Ramos (cell line): ENCODE measurements around the gene TPRG1L.

Experiments
- in situ Hi-C: fragments of 300-500 bp; cut with MboI; formaldehyde crosslinking; loops from one replicate; pipeline ENCODE4 v1.14.3; 2022; ENCODE audit warnings: low sequenced_read_pairs; ENCODE audit not compliant: unreplicated experiment

Gene TPRG1L

GRCh38 chr1:3672971-3673361, 48.2 kb downstream of the TPRG1L start:
- in situ Hi-C loops: loop anchor here (25.0 kb wide), 1 partner anchor 364 kb away; no protein-coding TSS in a partner anchor

DNA sequence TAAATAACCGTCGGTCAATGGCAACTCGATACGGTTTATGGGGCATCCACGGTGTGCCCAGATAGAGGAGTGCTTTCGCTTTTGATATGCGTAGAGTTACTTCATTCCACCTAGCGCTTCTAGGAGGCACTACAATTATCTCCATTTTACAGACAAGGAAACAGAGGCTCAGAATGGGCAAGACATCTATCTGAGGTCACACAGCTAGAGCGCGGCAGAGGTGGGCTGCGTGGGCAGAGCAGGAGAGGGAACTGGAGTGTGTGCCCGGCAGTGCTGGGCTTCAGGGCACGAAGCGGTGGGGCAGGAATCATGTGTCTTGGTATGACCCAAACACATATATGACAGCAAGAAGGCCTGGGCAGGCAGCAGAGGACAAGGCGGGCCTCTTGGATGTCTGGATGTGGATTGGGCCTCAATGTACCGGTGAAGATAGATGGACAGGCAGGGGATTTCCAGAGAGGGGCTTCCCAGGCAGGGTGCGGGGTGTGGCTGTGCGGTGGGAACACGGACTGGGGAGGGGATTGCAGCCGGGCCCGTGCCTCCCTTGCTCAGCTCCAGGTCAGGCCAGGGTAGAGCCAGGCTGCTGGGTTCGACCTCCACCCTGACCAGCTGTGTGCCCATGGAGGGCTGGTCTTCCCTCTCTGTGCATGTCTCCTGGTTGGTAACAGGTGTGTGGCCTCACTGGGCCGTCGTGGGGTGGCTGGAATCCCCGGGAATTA, 48.7 kb downstream of the TPRG1L start:
- in situ Hi-C loops: loop anchor here (25.0 kb wide), 1 partner anchor 364 kb away; no protein-coding TSS in a partner anchor

- in situ Hi-C loops: loop anchor here (25.0 kb wide), 1 partner anchor 363 kb away; no protein-coding TSS in a partner anchor
These were observed 49.6 kb downstream of the TPRG1L start for GRCh38 chr1:3674100-3675094.

DNA sequence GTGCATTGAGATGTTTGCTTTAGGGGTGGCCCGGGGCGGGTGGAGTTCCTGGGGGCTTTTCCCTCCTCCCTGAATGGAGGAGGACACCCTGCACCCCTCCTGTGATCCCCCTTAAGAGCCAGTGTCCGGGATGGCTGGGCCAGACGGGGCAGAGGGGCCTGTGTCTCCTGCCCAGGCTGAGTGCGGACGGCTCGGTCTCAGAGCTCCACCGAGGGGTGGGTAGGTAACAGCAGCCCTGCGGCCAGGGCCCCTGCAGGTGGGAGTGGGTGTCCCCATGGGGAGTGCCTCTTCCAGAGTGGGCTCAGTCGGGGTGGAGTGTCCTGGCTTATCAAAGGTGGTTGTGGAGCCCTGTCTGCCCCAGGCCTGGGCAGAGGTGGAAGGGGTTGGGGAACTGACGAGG, 50.6 kb downstream of the TPRG1L start:
- in situ Hi-C loops: no loop called here

GRCh38 chr1:3676581-3677470, 52.0 kb downstream of the TPRG1L start:
- in situ Hi-C loops: no loop called here

DNA sequence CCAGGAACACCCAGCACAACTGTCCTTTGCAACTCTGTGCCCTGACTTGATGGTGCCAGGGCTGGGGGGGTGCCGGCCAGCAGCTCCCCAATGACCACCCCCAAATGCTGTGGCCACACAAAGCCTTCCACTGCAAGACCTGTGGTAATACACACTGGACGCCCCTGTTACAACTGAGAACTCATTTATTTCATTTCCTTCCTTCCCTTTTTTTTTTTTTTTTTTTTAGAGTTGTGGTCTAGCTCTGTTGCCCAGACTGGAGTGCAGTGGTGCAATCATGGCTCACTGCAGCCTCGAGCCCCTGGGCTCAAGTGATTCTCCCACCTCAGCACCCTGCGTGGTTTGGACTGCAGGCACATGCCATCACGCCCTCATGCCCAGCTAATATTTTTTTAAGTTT, 52.7 kb downstream of the TPRG1L start:
- in situ Hi-C loops: no loop called here

GRCh38 chr1:3678361-3679097, 53.7 kb downstream of the TPRG1L start:
- in situ Hi-C loops: no loop called here

DNA sequence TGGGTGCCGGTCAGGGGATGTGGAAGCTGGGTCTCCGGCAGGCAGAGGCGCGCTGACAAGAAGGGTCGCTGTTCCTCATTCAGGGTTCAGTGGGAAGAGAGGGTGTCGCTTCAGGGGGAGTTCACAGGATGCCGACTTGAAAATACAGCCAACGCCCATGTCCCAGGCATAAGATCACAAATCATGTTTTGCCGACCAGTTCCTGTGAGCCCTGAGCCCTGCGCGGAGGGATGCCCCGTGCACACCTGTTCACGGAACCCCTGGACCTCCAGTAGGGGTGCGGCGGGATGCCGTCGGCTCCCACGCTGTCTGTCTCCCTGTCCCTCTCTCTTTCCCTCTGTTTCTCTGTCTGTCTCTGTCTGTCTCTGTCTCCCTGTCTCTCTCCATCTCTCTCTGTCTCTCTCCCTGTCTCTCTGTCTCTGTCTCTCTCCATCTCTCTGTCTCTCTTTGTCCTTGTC, 54.3 kb downstream of the TPRG1L start:
- in situ Hi-C loops: no loop called here
